Esophagus muscularis mucosa (tissue), 3 donors: ENCODE measurements around the gene DNTTIP2.

Source experiments
- CTCF ChIP-seq, 3 experiments: fragments of 200-600 bp in 2 of 3; fragments of 450-650 bp in 1 of 3; sonication (generic) in 2 of 3; IDR thresholded peaks; one replicate each; pipeline ENCODE4 v1.5.1; 2017 to 2019; ENCODE audit warnings: antibody characterized with exemption in 3 of 3, mild to moderate bottlenecking in 2 of 3, moderate library complexity in 1 of 3
- EP300 ChIP-seq: sonication (generic); formaldehyde crosslinking; IDR thresholded peaks from one replicate; pipeline ENCODE4 v1.6.1; 2017; ENCODE audit warnings: antibody characterized with exemption

GRCh38 chr1:93841771-93842170, 37.2 kb downstream of the DNTTIP2 start:
- TF ChIP-seq CTCF (IDR thresholded peaks at IDR 0.05) (no peak), EP300 (no peak)
